HL-60 (cell line): Measurements from ENCODE around the gene SMCO1.
"Not testable (repeated sequence)": the region's sequence is repeated elsewhere in the genome, so short reads cannot be mapped to it uniquely, and the experiment has no call there.

ENCODE experiments used
- DNase-seq, 2 experiments: peaks; one replicate each; pipeline ENCODE4 v3.0.0-alpha.2; 2010 to 2020; ENCODE audit warnings: low read depth in 1 of 2, low spot score in 1 of 2
- H3K27ac ChIP-seq: fragments of 250-450 bp; sonication (Bioruptor Pico); replicated peaks from 2 replicates; pipeline ENCODE4 v1.5.1; 2020; ENCODE audit warnings: mild to moderate bottlenecking, moderate library complexity
- H3K27me3 ChIP-seq: fragments of 250-450 bp; sonication (Bioruptor Pico); 2 replicates; pipeline ENCODE4 v1.5.1; 2021; ENCODE audit warnings: mild to moderate bottlenecking, moderate library complexity; ENCODE audit not compliant: insufficient read depth, poor library complexity, severe bottlenecking
- H3K4me3 ChIP-seq: replicated peaks from 2 replicates; pipeline ENCODE4 v1.5.1; 2011; ENCODE audit warnings: mild to moderate bottlenecking, control low read depth, low read length; ENCODE audit not compliant: insufficient read depth
- CTCF ChIP-seq: IDR thresholded peaks from one replicate; pipeline ENCODE4 v1.5.1; 2011; ENCODE audit warnings: low read length, control low read depth, inconsistent platforms; ENCODE audit not compliant: insufficient read depth
- GABPA ChIP-seq: IDR thresholded peaks from 2 replicates; pipeline ENCODE4 v1.6.1; 2012; ENCODE audit warnings: low read depth
- POLR2AphosphoS5 ChIP-seq: IDR thresholded peaks from 2 replicates; pipeline ENCODE4 v1.6.1; 2012; ENCODE audit warnings: low read depth
- REST ChIP-seq: IDR thresholded peaks from 2 replicates; pipeline ENCODE4 v1.6.1; 2012; ENCODE audit warnings: low read depth; ENCODE audit not compliant: insufficient replicate concordance
- SPI1 ChIP-seq: IDR thresholded peaks from 2 replicates; pipeline ENCODE4 v1.6.1; 2012; ENCODE audit warnings: low read depth, mild to moderate bottlenecking, borderline replicate concordance

Gene SMCO1

GRCh38 chr3:196504556-196504955 is 10.6 kb downstream of the SMCO1 start:
- no peak for DNase-seq
- no peak for TF ChIP-seq CTCF
- TF ChIP-seq SPI1: no peak
- no peak for TF ChIP-seq REST
- no peak overlapping the region for H3K27ac ChIP-seq
- H3K27me3 ChIP-seq: no peaks in the 10 kb centered on the region
- no peak overlapping the region for H3K4me3 ChIP-seq

- H3K27ac ChIP-seq: peak overlapping the region; percentile 85
These were observed 11.1 kb downstream of the SMCO1 start for GRCh38 chr3:196504077-196504398.

GRCh38 chr3:196503196-196504076 is 11.7 kb downstream of the SMCO1 start, which contains the start of gene RNF168:
TSS of gene RNF168 (minus strand) at chr3:196503768. CDS start at chr3:196503173, 595 bp downstream.
- H3K27ac ChIP-seq: peak within 1 kb of the TSS; percentile 85

More at GRCh38 chr3:196504077-196504398, 11.1 kb downstream of the SMCO1 start:
- H3K4me3 ChIP-seq: peak overlapping the region; percentile 57
- not testable (repeated sequence) for H3K27me3 ChIP-seq, DNase-seq

More at GRCh38 chr3:196503196-196504076, 11.7 kb downstream of the SMCO1 start, which contains the start of gene RNF168:
- Histone ChIP-seq H3K4me3 (peak within 1 kb of the TSS; percentile 57), H3K27me3 (no peaks in the 10 kb centered on the region)
- TF ChIP-seq SPI1 (peak; percentile 59), REST (peak; percentile 47), CTCF (no peak), POLR2AphosphoS5 (peak; percentile 91), GABPA (peak; percentile 69)
- DNase-seq: peak; percentile 92 to 98
